GM15510 (cell line): Measurements from ENCODE around the gene PGLYRP4.

Experiments
- POLR2A ChIP-seq: IDR thresholded peaks from 3 replicates; pipeline ENCODE4 v1.6.1; 2011; ENCODE audit warnings: borderline replicate concordance; ENCODE audit not compliant: insufficient read length; ENCODE audit errors: extremely low read depth

The PGLYRP4 gene

DNA sequence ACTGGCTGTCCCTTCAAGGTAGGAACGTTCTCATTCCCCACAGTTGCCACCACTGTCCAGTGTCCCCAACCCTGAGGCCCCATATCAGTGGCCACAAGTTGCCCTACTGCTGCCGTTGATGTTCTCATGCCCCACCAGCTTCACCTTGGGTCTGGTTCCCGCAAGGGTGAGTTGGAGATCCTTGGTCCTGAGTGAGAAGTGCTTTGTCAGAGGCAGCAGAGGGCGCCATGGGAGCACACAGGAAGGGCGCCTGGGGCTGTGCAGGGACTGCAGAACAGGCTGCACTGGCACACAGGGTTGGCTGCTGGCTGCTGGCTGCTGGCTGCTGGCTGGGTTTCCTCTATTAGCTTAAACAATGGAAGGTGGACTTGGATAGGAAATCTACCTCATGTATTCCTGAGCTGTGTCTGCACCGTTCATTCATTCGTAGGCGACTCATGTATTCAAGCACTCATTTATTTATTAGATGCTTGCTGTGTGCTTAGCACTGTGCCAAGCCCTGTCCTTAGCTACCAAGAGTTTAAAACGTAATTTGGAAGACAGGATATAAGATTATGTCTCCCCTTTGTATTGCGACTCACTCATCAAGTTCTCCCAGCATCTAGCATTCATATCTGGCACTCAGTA lies 6.9 kb upstream of the PGLYRP4 start:
- no peak for TF ChIP-seq POLR2A

DNA sequence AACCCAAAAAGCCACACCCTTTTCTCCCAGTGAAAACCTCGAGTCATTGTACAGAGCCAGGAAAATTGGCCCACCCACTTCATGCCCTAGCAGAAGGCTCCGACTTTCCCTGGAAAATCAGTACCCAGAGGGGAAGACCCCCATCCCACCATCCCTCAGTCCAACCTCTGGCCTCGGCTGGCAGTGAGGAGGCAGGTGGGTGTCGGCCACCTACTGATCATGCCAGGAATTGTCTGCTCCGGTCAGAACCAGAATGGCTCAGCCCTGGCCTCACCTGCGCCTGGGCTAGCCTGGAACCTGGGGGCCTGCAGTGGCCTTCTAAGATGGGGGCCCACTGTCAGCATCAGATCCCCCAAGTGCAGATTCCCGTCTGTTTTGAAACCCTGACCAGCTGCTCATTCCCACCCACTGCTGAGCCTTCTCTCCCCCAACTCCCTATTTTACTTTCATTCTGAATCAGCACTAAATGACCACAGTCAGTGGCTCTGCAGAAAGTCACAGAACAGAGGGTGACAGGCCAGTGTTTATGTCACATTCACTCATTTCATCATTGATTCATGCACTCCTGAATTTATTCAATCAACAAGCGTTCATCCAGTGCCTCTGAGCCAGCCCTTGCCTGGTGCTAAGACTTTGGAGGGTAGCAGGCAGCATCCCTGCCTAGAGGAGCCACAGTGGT lies 6.0 kb upstream of the PGLYRP4 start:
- TF ChIP-seq POLR2A: no peak

DNA sequence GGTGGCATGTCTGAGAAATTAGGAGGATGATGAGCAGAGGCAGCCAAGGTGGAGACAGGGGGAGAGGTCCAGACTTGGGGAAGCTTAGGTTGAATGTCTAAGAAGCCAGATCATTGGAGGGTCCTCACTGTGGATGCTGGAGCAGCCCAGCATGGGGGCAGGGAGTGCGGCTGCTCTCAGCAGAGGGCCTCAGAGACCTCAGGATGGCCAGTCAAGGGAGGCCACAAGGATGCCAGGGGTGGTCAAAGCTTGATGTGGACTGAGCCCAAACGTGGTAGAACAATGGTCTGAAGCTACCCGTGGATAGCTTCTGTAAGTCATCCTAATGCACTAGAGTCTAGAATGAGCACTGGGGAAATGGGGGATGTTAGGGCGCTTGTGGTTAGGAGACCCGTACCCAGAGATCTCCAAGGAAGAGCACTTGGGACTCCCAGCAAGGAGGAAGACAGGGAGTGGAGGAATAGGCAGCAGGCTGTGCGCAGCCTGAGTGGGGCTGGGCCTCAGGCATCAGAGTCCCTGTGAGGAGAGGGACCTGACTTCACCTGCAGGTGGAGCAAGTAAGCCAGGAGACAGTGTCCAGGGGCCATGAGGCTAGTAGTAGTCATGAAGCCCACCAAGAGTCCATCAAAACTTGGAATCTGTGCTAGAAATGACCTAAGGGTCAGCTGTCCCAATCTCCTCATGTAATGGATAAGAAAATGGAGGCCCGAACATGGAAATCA lies 4.7 kb upstream of the PGLYRP4 start:
- no peak for TF ChIP-seq POLR2A

DNA sequence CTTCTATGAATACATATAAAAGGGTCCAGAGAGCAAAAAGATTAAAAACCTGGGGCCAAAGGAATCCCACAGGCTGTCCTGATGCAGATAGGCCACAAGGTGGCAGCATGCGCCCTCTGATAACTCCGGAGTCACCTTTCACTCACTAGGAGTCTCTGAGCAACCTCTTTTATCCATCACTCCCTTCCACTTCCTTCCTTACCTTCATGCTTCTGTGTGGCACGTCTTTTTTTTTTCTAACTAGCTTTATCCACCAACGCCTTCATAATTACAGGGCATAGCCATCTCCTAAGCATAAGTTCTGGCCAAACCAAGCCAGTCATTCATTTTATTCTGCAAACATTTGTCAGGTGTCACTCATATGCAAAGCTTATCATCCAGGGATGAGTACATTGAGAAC lies 3.9 kb upstream of the PGLYRP4 start:
- no peak for TF ChIP-seq POLR2A

DNA sequence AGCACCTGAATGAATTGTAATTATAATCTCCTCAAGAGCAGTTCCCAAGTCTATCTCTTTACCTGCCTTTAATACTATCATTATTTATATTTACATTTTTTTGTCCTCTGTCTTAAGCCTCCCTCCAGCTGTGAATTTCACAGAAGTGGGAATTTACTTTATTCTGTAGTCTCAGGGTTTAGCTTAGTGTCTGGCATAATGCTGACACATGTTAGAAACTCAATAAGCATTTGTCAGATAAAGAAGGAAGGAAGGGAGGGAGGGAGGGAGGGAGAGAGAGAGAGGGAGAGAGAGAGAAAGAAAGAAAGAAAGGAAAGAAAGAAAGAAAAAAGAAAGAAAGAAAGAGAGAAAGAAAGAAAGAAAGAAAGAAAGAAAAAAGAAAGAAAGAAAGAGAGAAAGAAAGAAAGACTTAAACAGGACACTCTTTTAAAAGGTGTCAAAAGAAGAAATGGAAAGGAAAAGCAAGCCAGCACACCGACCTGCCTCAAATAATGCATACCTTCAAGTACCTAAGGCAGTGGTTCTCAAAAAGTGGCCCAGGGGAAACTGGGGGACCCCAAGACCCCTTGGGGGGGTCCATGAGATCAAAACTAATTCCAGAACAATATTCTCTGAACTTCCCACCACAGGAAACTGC lies 1.8 kb upstream of the PGLYRP4 start:
- TF ChIP-seq POLR2A: no peak

DNA sequence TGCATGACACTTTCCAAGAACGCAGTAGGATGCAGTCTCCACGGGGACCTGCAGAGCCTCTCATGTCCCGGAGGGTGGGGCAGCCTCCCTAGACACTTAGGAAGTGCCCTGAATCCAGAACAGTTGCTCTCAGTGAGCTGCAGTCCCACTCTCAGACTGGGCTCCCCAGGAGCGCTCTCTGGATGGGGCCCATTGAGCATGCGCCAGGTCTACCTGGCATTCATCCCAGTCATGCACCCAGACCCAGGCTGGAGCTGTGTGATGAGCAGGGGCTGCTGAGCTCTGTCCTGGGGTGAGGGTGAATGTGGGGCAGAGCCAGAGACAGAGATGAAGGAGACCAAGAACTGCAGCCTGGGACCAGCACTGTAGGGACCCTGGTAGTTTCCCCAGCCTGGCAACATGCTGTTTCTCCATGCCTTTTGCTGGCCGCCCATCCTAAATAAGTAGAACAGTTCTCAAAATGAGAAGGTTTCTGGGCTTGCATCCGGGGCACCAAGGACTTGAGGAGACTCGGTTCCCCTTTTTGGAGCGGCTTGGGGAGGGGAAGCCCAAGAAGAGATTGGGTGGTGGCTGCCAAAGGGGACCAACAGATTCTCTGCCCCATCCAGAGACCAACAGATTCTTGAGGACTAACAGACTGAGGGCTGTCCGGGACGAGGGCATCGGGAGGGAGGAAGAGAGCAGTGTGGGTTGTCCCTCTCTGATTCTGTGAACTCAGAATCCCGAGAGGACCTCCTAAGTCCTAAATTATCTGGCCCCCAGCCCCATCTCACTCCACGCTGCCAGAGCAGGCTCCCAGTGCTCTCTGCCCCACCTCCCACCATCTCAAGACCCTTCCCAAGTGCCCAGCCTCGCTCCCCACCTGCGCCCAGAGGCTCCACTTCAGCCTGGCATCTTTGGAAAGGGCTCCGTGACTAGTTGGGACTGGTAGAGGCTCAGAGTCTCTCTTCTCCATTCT lies 1.0 kb upstream of the PGLYRP4 start:
- no peak for TF ChIP-seq POLR2A

DNA sequence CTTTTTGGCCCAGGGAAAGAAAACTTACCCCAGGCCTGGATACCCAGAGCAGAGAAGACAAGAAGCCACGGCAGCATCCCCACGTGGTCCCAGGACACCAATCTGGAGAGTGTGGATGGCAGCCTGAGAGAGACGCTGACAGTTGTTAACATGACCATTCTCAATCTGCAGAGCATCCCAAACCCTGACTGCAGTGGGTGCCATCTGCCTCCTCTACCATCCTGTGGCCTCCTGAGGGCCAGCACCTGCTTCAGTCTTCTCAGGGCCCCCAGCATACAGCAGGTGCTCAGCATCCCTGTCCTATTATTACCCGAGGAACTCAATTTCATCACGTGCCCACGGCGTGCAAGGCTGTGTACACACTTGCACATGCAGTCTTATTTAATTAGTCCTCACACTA lies 785 bp downstream of the PGLYRP4 start:
- no peak for TF ChIP-seq POLR2A

DNA sequence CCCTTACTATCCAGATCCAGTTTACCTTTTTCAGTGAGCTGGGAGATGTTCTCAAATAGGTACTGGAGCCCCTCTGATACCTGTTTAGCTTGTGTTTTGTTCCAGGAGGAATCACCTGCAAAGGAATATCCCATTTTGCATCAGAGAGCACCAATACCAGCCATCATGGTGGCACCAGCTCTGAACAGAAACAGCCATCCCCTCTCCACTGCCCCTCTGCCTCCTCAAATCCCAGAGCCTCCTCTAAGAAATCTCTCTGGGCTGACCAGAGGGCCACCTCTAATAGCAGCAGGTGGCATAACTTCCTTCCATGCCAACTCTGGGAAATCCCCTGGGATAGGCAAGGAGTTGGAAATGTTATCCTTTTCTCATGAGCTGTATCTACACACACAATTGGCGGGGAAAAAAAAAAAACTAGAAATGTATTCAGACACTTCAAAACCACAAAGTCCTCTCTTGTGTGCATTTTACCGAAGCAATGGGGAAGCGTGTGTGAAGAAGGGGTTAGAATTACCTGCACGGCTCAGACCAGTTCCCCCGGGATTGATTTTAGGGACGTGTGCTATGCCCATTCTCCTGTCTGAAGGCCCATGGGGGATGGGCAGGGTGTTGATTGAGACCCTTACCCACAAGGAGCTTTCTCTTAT lies 2.4 kb downstream of the PGLYRP4 start:
- no peak for TF ChIP-seq POLR2A

DNA sequence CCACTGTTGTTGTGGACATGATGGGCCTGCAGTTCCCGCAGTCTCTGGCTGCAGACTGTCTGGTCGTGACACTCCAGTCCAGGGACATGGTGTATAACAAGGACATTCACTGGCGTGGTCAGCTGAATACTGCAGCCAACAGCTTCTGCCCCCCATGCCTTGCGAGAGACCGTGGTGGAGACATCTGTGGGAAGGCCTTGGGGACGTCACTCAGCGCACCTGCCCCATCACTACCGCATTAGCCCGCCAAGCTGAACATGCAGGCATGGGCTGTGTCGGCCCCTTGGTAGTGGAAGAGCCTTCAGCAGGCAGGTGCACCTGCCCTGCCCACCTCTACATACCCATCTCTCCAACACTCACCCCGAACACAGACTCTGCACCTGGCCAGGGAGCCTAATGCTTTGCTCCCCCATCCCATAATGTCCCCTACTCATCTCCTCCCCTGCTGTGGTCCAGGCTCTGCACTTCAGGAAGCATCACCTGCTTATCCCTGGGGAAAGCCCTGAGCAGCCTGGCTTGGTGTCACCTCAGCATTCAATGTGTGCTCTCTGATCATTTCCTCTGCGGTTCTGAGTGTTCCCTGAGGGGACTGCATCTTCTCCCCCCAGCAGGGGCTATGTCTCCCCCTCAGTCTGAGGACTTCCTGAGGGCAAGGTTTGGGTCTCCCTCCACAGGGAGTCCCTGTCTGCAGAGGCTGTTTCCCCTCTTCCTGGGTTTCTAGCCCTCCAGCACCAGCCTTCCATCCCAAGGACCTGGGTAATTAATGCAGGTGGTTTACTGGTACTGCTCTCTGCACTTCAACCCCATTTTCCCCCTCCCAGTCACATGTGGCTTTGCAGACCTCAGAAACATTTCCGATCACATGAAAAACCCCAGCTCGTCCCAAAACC lies 3.2 kb downstream of the PGLYRP4 start:
- TF ChIP-seq POLR2A: no peak

DNA sequence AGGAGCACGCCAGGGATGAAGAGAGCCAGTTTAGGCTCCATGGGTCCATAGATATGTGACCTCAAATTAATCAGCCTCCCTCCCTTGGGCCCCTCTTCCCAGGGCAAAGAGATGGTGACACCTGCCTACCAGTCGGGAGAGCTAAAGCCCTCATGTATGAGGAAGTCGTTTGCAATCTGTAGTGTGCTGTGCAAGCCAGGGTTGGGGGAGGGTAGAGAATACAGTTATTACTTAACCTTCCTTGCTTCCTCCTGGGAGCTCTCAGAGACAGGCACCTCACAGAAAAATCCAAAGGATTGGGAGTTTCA lies 4.0 kb downstream of the PGLYRP4 start:
- TF ChIP-seq POLR2A: no peak

DNA sequence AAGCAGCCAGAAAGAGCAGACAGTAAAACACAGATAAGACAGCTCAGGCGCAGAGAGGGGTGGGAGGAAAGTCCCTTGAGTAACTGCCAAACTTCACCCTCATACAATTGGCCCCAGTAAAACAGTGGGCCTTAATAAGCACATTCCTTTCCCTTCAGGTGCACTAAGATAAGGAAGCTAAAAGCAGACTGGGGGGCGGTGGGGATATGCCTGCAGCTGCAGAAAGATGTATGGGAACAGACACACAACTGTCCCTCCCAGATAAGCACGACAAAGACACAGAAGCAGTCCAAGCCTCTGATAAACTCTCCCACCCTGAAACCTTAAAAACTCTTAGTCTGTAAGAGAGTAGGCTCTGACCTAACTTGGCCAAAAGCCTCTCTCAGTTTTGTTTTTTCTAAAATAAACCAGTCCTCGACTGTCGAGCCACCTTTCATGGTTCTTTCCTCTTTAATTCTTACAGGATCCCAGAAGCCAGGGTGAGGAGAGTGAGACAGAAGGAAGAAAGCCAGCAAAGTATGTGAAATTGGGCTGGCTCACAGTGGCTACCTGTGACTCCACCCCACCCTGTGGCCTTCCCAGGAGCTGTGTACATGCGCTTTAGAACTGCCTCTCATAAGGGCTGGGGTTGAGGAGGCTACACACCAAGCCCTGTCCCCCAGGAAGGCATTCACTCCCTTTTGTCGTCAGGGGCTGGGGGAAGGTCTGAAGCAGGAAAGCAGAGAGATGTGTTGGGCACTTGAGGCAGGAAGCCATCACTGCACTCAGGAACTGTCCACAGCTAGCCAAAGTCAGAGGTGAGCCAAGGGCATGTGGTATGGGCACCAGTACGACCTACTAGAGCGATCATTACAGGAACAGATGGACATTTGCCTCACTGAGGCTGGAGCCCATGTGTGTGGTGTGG lies 4.6 kb downstream of the PGLYRP4 start:
- no peak for TF ChIP-seq POLR2A

DNA sequence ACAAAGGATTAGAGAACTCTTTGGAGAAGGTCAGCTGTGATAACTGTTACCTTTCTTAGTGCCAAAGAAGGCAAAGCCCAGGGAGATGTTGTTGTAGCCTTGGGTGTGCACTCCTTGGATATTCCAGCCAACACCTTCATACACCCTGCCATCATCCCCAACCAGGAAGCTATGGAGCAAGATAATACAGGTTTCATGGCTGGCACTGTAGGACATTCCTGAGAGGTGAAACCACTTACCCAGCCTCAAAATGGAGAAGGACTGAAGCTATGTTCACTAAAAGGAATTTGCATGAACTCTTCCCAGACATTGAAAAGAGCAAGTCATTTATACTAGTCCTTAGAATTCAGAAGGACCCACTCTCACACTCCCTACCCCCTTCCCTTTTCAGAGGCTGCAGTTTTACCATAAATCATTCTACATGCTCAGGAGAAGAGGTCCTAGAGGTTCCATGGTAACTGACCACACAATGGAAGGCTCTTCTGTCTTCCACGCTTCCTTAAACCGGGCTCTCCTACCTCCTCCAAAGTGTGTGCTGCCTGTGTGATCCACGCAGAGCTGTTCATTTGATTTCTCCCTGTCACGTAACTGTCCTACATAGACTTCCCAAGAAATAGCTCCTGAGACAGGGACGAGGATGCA lies 5.5 kb downstream of the PGLYRP4 start:
- no peak for TF ChIP-seq POLR2A
